ELF-1 (cell line): ENCODE data around the gene RAB24.
"Not testable (repeated sequence)": the region's sequence is repeated elsewhere in the genome, so short reads cannot be mapped to it uniquely, and the experiment has no call there.

ENCODE experiments used
- DNase-seq: peaks from one replicate; pipeline ENCODE4 v3.0.0-alpha.2; 2016; ENCODE audit warnings: low read depth, low spot score

Gene RAB24

GRCh38 chr5:177311723-177312648, 8.5 kb upstream of the RAB24 start, which contains the start of gene MXD3:
Gene MXD3, minus strand, starts transcription at chr5:177311898. Its CDS starts 68 bp downstream, at chr5:177311830.
- peak; percentile 99 for DNase-seq

DNA sequence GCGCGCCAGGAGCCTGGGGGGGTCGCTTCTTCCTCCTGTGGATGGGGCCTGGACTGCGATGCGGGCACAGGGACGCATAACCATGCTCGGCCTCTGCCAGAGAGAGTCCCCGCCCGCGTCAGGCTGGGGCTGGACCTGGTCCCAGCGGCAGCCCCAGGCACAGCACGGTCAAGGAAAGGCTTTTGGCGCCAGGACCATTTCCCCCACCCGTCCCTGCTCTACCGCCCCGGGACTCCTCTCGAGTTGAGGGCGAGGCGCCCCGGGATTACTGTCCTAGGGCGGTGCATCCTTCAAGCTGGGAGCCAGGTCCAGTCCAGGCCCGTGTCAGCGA, 7.8 kb upstream of the RAB24 start:
- no peak for DNase-seq

DNA sequence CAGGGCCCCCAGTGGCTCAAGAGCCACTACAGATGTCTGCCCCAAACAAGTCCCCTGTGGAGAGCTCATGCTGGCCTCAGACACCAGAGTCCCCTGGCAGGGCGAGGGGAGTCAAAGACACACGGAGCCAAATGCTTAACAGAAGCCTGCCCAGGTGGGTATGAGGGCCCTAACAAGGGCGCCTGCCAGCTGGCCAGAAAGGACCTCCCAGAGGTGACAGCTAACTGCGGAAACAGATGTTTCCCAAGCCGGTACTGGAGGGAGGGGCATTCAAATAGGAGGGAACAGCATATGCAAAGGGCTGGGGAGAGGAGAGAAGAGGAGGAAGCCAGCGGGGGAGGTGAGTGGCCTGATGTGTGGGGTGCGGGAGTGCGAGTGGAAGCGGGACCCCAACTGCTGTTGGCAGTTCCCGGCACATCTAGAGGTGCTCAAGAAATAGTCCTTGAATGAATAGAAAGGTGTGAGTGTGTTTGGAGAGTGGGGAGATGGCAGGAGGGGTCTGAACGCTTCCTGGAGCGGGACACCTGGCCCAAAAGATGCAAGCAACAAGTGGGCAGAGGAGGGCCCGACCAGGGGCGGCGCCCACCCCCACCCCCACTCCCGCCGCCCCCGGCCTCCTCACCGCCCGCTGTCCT, 7.4 kb upstream of the RAB24 start:
- peak; percentile 39 for DNase-seq

DNA sequence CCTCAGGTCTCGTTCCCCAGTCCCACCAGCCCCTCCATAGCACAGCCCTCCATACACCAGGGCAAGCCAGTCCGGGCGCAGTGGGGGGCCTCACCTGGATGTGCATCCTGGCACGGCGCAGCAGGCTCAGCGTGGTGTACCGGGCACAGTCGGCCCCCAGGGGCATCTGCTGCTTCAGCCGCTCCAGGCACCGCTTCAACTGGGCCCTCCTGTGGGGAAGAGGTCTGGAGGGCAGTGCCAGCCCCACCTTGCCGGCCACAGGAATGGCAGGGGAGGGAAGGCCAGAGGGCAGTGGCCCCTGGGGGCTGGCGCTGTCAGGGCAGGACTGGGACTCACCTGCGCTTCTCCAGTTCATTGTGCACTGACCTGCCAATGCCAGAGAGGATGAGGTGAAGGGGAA, 6.8 kb upstream of the RAB24 start:
- no peak for DNase-seq

- peak; percentile 97 for DNase-seq
These were observed 6.1 kb upstream of the RAB24 start for GRCh38 chr5:177309351-177310191.

DNA sequence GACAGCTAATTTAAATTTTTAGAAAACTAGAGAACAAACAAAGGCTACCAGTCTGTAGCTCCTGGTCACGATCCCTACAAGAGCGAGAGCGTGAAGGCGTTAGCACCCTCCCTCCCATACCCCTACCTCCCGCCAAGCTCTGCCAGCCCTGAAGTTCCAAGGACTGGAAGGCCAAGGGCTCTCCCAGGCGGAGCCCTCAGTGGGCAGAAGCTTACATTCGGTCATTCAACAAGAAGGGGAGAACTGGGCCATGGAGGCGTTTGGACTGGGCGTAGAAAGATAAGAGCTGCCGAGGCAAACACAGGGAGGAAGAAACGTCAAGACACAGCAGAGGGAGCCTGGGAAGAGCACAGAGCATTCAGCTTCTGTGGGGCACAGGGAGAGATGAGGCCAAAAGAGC, 5.2 kb upstream of the RAB24 start:
- no peak for DNase-seq

DNA sequence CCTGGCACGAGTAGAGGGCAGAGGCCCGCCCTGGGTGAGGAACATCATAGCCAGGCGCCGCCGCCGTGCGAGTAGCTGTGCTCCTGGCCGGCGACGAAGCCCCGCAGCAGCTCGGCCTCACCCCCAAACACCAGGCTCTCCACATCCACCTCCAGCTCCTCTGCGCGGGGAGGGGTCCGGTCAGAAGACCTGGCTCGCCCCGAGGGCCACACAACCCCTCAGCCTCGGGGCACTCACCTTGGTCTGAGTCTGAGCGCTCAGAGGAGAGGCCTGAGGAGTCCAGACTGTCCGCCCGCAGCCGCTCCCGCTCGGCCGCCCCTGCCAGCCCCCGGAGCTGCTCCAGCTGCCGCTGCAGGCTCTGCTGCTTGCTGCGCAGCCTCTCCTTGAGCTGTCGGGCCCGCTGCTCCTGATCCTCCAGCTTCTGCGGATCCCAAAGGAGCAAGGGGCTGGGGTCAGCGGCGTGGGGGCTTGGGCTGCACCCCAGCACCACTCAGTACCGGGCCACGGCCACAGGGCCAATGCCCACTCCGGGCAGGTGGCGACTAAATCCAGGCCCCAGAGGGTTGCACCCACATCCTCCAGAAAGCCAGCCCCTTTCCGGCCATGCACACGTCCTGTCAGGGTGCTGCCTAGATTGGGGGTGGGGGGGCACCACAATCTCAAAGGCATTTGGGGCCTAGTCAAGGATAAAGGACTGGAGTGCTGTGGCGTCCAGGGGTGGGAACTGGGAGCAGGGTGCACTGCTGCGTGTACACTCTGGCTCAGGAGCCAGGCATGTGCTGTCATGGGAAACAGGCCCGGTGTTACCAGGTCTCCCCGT, 4.2 kb upstream of the RAB24 start:
- no peak for DNase-seq

- DNase-seq, result no peak
These were observed 3.4 kb upstream of the RAB24 start for GRCh38 chr5:177306674-177307543.

- not testable (repeated sequence) for DNase-seq
These were observed 2.7 kb upstream of the RAB24 start for GRCh38 chr5:177306103-177306640.

DNA sequence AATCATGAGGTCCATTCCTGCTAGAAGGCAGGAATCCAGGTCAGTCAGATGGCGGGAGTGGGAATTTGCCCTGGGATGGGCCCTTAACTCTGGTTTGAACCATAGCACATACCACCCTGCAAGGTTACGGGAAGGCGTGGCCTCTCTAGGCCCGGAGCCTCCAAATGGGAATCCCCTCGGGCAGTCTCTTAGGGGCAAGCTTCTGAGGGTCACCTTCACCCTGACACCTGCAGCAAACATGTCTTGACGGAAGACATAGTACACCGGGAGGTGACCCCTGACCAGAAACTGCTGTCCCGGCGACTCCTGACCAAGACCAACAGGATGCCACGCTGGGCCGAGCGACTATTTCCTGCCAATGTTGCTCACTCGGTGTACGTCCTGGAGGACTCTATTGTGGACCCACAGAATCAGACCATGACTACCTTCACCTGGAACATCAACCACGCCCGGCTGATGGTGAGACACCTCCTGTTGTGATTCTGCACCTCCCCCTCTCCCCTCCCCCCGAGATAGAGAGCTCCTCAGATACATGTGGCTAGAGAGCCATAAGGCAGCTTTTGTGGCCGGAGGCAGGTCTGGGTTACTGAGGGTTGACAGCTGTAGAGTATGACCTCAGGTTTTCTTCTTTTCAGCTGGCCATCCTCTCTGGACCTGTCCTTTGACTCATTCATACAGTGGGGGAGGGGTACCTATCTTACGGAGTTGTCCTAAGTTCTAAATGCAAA, 1.0 kb upstream of the RAB24 start:
- DNase-seq, result peak; percentile 66

GRCh38 chr5:177303925-177304391, 439 bp upstream of the RAB24 start:
- no peak for DNase-seq

- DNase-seq, result peak; percentile 54
These were observed 987 bp downstream of the RAB24 start for GRCh38 chr5:177302354-177303110.

GRCh38 chr5:177301503-177302165, 1.9 kb downstream of the RAB24 start:
- peak; percentile 68 for DNase-seq

DNA sequence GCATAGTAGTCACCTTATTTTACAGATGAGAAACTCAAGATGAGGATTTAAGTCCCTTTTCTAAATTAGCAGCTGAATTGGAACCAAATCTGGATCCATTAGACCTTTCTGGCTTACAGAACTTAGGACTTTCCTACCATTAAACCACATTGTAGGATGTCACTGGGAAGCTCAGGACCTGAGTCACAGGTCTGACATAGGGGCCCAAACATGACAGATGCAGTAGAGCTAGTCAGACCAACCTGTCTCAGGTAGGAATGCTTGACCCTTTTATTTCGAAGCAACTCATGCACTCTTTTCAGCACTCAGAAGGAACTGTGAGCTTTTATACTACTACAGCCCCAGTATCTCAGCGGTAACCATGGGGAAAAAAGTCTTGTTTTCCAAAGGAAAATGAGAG, 2.6 kb downstream of the RAB24 start:
- DNase-seq, result no peak

- DNase-seq, result peak; percentile 57
These were observed 3.2 kb downstream of the RAB24 start for GRCh38 chr5:177300236-177300880.

DNA sequence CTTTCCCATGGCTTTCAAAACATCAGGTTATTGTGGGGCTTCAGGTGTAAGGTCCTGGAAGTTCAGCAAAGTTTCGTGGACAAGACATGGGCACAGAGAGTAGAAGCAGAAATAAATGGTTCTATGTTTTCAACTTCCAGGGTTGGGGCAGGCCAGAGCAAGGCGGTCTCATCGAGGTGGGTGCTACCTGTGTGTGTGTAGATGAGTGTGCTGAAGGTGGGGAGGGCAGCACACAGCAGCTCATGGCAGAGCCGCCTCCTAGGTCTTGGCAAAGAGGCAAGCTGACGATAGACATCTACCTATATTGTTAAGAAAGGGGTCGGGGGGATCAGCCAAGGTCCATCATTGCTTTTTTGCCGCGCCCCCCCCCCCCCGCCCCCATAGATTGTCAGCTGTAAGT, 3.8 kb downstream of the RAB24 start:
- no peak for DNase-seq

DNA sequence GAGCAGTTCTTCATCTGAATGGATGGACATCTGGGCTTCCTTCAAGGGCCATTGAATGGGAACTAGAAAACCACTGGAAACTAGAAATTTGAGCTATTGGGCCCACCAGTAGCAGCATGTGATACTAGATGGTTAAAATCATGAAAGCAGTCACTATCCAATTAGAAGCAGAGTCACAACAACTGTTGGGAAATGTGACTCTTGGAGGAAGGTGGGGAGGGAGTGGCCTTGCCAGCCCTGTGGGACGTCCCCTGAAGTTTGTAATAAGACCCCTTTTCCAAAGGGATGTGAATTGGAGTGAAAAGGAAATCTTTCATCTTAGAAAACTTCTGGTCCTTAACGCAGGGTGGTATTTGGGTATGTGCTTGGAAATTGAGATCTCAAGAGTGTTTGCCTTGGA, 5.6 kb downstream of the RAB24 start:
- no peak for DNase-seq
